Renal cortex interstitium (tissue), 11 donors: Measurements from ENCODE around the gene SMIM20. TPM values are rescaled to one million over a fixed set of nuclear protein-coding genes. Genes with fewer than 3 reads are reported as not detected.
A peak's percentile ranks its signal among the peaks of the same experiment; 100 is the strongest.
"Not testable (repeated sequence)": the region's sequence is repeated elsewhere in the genome, so short reads cannot be mapped to it uniquely, and the experiment has no call there.

Experiments
- DNase-seq, 11 donors: peaks; one replicate each; pipeline ENCODE4 v3.0.0-alpha.2; 2013; ENCODE audit warnings: low read depth in 9 of 11, low spot score in 4 of 11; ENCODE audit errors: extremely low read depth in 1 of 11
- polyA plus RNA-seq, 3 donors: library from polyadenylated mRNA; unstranded; fragments of 120-200 nt; gene quantifications; one replicate each; pipeline ENCODE4 v1.2.1, GENCODE V29; 2013; ENCODE audit not compliant: insufficient read length in 3 of 3

The SMIM20 gene
- polyA plus RNA-seq, 3 donors, result 43.9 to 54.3 (median 46.4) TPM

DNA sequence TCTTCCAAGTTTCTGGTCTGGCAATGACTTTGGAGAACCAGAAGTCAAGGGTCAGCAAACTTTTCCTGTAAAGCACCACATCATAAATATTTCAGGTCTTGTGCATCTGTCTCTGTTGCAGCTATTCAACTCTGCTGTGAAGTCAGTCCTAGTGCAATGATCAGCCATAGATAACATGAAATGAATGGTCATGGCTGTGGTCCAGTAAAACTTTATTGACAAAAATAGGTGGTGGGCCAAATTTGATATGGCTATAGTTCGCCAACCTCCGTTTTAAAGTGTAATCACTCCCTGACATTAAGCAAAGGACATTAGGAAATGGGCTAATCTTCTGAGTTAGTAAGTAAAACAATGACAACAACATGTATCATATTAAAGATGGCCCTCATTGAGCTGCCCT lies 30.5 kb upstream of the SMIM20 start:
- DNase-seq, result no peak

- no peak for DNase-seq
Observed at GRCh38 chr4:25884031-25884782, 29.8 kb upstream of the SMIM20 start.

GRCh38 chr4:25888781-25889180 lies 25.2 kb upstream of the SMIM20 start:
- DNase-seq, result no peak

DNA sequence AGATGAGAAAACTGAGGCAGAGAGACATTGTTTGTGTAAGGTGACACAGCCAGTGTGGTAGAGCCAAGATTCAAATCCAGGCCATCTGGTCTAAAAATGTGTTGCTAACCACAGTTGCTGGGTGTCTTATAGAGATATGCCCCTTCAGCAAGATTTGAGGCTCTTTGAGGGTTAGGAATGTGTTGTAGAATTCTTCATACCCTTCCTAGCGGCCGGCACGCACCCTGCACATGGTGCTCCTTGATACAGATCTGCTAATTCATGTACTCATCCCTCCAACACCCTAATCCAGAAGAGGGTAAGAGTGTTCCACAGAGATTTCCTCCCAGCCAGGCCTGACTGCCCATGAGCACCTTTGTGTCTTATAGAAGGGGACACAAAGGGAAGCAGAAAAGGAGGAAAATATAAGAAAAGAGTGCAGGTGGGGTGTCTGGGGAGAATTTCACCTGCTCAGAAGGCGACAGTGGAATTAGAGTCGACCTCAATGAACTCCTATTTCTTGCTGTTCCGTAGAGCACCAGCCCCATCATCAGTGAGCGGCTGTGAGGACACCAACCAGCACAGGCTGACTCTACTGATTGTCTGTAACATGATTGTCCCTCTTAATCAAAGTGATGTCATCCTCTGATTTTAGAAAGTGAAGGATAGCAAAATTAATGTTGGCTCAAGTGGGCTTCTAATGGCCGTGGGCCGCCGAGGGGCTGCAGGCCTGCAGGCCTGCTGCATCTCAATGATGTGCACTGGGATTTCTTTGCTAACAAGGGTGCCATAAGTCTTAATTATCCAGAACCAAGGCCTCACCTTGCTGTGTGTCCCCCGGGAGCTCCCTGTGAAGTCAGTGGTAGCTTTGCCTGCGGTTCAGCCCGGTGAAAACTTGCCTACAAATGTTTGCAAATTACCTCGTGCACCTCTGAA lies 24.2 kb upstream of the SMIM20 start:
- DNase-seq, result no peak

- DNase-seq, result no peak
Observed at GRCh38 chr4:25890571-25891485, 23.2 kb upstream of the SMIM20 start.

GRCh38 chr4:25892796-25893195 lies 21.2 kb upstream of the SMIM20 start:
- peak in 3 of 11 donors; percentile 45 to 54 (median 46) for DNase-seq

- DNase-seq, result no peak
Observed at GRCh38 chr4:25896776-25897539, 17.1 kb upstream of the SMIM20 start.

DNA sequence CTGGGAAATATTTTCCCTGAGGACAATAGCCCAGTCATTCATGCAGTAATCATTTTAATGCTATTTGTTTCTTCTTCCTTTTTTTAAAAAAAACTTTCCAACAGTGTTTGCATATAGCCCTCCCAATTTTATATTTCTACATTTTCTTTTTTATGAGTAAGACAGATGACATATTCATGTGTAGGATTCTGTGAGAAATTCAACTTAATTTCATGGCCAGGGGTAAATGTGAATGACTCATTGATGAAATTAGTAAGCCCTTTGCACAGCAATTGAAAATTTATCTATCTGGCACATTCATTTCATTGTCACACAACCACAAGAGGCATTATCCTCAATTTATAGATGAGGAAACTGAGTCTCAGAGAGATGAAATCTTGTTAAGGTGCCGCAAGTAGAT lies 13.7 kb upstream of the SMIM20 start:
- DNase-seq, result no peak

DNA sequence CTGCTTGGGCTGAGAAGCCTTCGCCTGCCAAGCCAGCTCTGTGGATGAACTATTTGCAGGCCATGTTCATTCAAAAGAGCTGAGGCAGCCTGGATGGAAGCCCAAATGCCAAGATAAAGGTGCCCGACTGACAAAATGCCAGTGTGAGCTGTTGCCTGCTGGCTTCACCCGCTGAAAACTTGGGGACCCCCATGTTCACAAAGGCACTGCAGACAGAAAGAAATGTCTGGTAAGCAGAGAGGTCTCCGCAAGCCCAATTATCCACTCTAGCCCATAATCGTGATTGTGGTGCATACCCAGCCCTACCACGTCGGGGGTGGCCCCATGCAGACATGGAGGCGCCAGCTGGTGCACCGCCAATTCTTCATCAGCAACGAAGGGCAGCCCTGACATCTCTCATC lies 13.0 kb upstream of the SMIM20 start:
- no peak for DNase-seq

DNA sequence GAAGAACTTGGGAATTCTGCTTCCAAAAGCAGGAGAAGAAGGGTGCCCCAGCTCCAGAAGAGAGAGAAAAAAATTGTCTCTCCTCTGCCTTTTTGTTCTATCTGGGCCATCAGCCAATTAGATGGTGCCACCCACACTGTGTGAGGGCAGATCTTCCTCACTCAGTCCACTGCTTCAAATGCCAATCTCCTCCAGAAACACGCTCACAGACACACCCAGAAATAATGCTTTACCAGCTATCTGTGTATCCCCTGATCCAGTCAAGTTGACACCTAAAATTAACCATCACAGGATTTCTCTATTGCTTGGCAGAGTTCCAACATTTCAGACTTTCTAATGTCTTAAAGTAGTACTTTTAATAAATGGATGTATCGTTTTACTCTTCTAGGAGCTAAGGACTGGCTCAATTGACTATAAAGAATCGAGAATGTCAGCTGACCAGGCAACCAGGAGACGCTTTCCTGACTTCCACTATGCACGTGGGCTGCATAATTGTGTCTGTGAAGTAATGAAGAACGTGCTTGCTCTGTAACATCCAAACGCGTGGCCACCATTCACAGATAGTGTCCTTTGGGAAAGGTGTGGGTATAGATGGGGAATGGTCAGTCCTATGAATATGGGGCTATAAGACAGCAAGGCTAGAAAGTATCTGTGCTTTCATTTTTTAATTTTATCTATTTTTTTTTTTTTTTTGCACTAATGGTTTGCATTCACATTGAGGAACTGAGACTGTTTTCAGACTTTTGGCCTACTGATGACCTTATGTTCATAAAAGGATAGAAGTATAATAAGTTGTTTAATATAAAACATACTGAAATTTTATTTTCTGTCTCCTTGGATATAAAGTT lies 9.9 kb upstream of the SMIM20 start:
- DNase-seq, result no peak

DNA sequence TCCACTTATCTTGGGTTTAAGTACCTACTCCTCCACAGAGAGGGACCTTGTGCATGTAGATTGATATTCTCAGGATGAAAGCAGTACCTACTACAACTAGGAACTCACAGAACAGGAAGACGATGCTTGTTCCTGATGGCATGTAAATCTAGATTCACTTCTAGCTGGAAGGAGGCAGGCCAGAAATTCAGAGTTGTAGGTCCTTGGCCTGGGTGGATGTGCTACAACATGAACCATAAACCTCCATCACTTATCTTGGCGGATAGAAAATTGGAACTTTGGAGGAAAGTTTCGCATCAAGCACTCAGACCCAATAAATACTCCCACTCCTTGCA lies 9.3 kb upstream of the SMIM20 start:
- DNase-seq, result no peak

GRCh38 chr4:25905371-25905770 lies 8.6 kb upstream of the SMIM20 start:
- no peak for DNase-seq

DNA sequence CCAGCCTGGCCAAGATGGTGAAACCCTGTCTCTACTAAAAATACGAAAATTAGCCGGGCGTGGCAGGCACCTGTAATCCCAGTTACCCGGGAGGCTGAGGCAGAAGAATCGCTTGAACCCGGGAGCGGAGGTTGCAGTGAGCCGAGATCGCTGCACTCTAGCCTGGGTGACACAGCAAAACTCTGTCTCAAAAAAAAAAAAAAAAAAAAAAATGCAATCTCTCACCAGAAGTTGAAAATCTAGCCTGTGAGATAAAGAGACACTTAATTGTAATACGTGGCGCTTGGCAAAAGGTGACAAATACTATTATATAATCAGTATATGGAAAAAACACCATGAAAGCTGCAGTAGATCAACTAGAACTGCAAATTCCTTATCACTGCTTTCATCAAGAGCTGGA lies 7.9 kb upstream of the SMIM20 start:
- DNase-seq, result not testable (repeated sequence)

- no peak for DNase-seq
Observed at GRCh38 chr4:25908491-25908901, 5.5 kb upstream of the SMIM20 start.

- DNase-seq, result no peak
Observed at GRCh38 chr4:25911356-25911755, 2.7 kb upstream of the SMIM20 start.

DNA sequence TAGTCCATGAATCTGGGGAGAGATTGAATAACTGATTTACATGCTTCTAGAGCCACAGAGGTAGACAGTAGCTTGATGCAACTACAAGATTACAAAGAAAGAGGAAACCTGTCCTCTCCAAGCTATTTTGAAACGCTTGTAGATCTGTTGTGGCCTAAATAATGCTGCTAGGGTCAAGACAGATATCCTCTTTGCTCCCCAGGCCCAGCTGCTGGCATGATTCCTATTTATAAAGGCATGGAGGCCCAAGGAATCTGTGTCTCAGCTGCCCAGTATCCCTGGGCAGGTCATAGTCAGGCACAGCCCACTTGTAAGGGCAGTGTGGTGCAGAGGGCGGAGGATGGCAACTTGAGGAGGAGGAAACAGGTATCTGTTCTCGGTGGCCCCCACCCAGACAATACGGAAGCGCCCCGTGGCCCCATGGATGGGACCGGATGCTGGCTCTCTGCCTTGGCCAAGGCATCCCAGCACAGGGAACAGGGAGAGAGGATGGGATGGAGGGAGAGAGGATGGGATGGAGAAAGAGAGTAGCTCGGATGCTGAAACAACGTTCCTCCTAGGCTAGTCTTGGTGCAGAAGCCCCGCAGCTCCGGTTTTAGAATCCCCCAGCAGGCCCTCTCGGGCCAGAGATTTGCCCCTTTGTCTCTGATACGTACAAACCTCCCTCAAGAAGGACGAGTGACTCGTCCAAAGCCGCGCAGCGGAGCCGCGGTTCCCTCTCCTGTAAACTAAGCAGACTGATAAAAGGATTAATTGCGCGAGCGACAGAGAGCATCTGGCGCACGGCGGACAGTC lies 767 bp upstream of the SMIM20 start:
- peak in 2 of 11 donors; percentile 19 to 29 for DNase-seq
